Activated naive CD4-positive, alpha-beta T cell treated with anti-CD3 and anti-CD28 coated beads for 36 hours (primary cell): Measurements from ENCODE around the gene HOXC13. TPM values are rescaled to one million over a fixed set of nuclear protein-coding genes. Genes with fewer than 3 reads are reported as not detected.

ENCODE experiments used
- CTCF ChIA-PET: fragments of 350-600 bp; sonication (Branson Sonifier 250); formaldehyde crosslinking; loops from one replicate; lab custom pipeline; 2021; ENCODE audit warnings: antibody characterized with exemption; lab: Charles Lee
- DNase-seq: peaks from one replicate; pipeline ENCODE4 v3.0.0-alpha.2; 2020
- H3K27ac Mint-ChIP-seq: one replicate; pipeline ENCODE4 v1.8.0; 2021; ENCODE audit warnings: mild to moderate bottlenecking, mixed read lengths
- H3K27me3 Mint-ChIP-seq: one replicate; pipeline ENCODE4 v1.8.0; 2021; ENCODE audit warnings: low read depth, mixed read lengths
- H3K36me3 Mint-ChIP-seq: one replicate; pipeline ENCODE4 v1.8.0; 2021; ENCODE audit warnings: low read depth, mixed read lengths
- H3K4me1 Mint-ChIP-seq: one replicate; pipeline ENCODE4 v1.8.0; 2021; ENCODE audit warnings: low read depth, mixed read lengths
- H3K4me3 Mint-ChIP-seq: one replicate; pipeline ENCODE4 v1.8.0; 2021; ENCODE audit warnings: mild to moderate bottlenecking, moderate library complexity, mixed read lengths
- H3K9me3 Mint-ChIP-seq: one replicate; pipeline ENCODE4 v1.8.0; 2021; ENCODE audit warnings: mixed read lengths
- intact Hi-C: fragments of 100-400 bp; cut with micrococcal nuclease; formaldehyde crosslinking; loops from one replicate; pipeline ENCODE4 v1.15.1; 2023
- total RNA-seq, 2 experiments: library from RNA; stranded (reverse); gene quantifications; one replicate each; pipeline ENCODE4 v1.2.3, GENCODE V29; 2021

The HOXC13 gene
- total RNA-seq, 2 experiments from 2014 or later = not detected

- Mint-ChIP-seq H3K27me3 (peaks cover 78% of the 10 kb centered on the region), H3K4me1 (peaks cover 3% of the 10 kb centered on the region), H3K9me3 (no peaks in the 10 kb centered on the region), H3K36me3 (no peaks in the 10 kb centered on the region), H3K27ac (no peak overlapping the region), H3K4me3 (no peak overlapping the region)
- intact Hi-C loops = loop anchor here (10.0 kb wide), 1 partner anchor 248 kb away; no protein-coding TSS in a partner anchor
- CTCF ChIA-PET = no interaction called here
- no peak for DNase-seq
Observed at GRCh38 chr12:53942467-53942997, 3.9 kb downstream of the HOXC13 start.

GRCh38 chr12:53944209-53944608 lies 5.6 kb downstream of the HOXC13 start:
- intact Hi-C loops = loop anchor here (10.0 kb wide), 1 partner anchor 249 kb away; no protein-coding TSS in a partner anchor
- CTCF ChIA-PET = no interaction called here
- H3K27ac Mint-ChIP-seq = no peak overlapping the region
- H3K4me1 Mint-ChIP-seq = peaks cover 3% of the 10 kb centered on the region
- H3K4me3 Mint-ChIP-seq = no peak overlapping the region
- DNase-seq = no peak
- H3K9me3 Mint-ChIP-seq = no peaks in the 10 kb centered on the region
- no peaks in the 10 kb centered on the region for H3K36me3 Mint-ChIP-seq
- H3K27me3 Mint-ChIP-seq = peaks cover 81% of the 10 kb centered on the region

- CTCF ChIA-PET = no interaction called here
- no peak for DNase-seq
- Mint-ChIP-seq H3K9me3 (no peaks in the 10 kb centered on the region), H3K4me3 (no peak overlapping the region), H3K27ac (no peak overlapping the region), H3K27me3 (peaks cover 81% of the 10 kb centered on the region), H3K36me3 (no peaks in the 10 kb centered on the region), H3K4me1 (peaks cover 5% of the 10 kb centered on the region)
- intact Hi-C loops = loop anchor here (10.0 kb wide), 1 partner anchor 250 kb away; no protein-coding TSS in a partner anchor
Observed at GRCh38 chr12:53944907-53945847, 6.5 kb downstream of the HOXC13 start.

GRCh38 chr12:53947743-53948142 lies 9.1 kb downstream of the HOXC13 start:
- no peak for DNase-seq
- no peak overlapping the region for H3K27ac Mint-ChIP-seq

GRCh38 chr12:53948650-53949593 lies 10.3 kb downstream of the HOXC13 start:
- peaks cover 89% of the 10 kb centered on the region for H3K27me3 Mint-ChIP-seq
- no peaks in the 10 kb centered on the region for H3K36me3 Mint-ChIP-seq
- no peaks in the 10 kb centered on the region for H3K9me3 Mint-ChIP-seq
- CTCF ChIA-PET = no interaction called here
- no peak for DNase-seq
- intact Hi-C loops = loop anchor here (10.0 kb wide), 1 partner anchor 254 kb away; no protein-coding TSS in a partner anchor
- H3K4me1 Mint-ChIP-seq = peaks cover 21% of the 10 kb centered on the region
- no peak overlapping the region for H3K4me3 Mint-ChIP-seq
- H3K27ac Mint-ChIP-seq = no peak overlapping the region

More at GRCh38 chr12:53947743-53948142, 9.1 kb downstream of the HOXC13 start:
- intact Hi-C loops = loop anchor here (10.0 kb wide), 1 partner anchor 253 kb away; no protein-coding TSS in a partner anchor
- Mint-ChIP-seq H3K27me3 (peaks cover 87% of the 10 kb centered on the region), H3K36me3 (no peaks in the 10 kb centered on the region), H3K9me3 (no peaks in the 10 kb centered on the region), H3K4me3 (no peak overlapping the region), H3K4me1 (peaks cover 17% of the 10 kb centered on the region)
- CTCF ChIA-PET = no interaction called here

GRCh38 chr12:53949631-53950436 lies 11.2 kb downstream of the HOXC13 start:
- Mint-ChIP-seq H3K27ac (no peak overlapping the region), H3K4me1 (peaks cover 27% of the 10 kb centered on the region), H3K27me3 (peaks cover 87% of the 10 kb centered on the region), H3K36me3 (no peaks in the 10 kb centered on the region), H3K4me3 (no peak overlapping the region), H3K9me3 (no peaks in the 10 kb centered on the region)
- no peak for DNase-seq
- CTCF ChIA-PET = interaction anchor here (0.6 kb wide), 1 partner anchor 51 kb away, joined by 3 read pairs; no protein-coding TSS in a partner anchor
- intact Hi-C loops = loop anchor here (5.0 to 10.0 kb wide), 3 partner anchors 37 to 255 kb away; partner anchors contain the start of genes HOXC10 and HOXC4

GRCh38 chr12:53950437-53950773 lies 11.8 kb downstream of the HOXC13 start:
- Mint-ChIP-seq H3K4me1 (peaks cover 25% of the 10 kb centered on the region), H3K9me3 (no peaks in the 10 kb centered on the region), H3K27ac (no peak overlapping the region), H3K4me3 (no peak overlapping the region), H3K27me3 (peaks cover 83% of the 10 kb centered on the region), H3K36me3 (no peaks in the 10 kb centered on the region)
- intact Hi-C loops = loop anchor here (5.0 kb wide), 2 partner anchors 37 to 102 kb away; partner anchors contain the start of genes HOXC10 and HOXC4
- CTCF ChIA-PET = interaction anchor here (0.6 kb wide), 1 partner anchor 50 kb away, joined by 3 read pairs; no protein-coding TSS in a partner anchor
- DNase-seq = no peak

DNA sequence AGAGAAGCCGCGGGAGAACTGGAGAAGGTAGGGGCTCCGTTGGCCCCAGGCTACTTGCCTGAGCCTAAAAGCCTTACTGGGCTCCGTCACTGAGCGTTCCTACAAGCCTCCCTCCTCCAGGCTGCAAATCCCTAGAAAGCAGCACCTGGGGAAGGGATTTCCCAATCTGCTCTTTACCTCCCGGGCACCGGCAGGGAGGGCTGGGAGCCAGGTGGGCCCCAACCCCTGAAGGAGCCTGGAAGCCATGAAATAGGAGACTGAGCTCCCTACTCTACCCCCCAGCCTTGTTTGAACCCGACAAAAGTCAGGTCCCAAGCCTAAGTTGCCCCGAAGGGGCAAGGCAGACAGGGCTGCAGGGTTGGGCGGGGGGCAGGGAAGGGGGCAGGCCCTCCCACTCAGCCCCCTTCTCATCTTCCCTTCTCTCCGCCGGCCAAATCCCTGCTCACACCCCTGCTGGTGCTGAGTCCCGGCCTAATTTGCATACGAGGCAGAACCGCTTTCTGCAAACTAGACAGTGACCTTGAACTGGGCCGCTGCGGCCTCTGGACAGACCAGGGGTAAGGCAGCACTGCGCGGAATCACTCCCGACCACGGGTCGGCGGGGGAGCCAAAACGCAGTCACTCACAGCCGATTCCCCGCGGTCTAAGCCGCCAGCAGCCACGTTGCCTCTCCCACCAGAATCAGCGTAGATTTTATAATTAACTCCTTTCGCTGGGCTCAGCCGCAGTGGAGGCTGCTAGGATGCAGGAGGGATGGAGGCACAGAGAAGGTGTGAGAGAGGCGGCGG lies 12.4 kb downstream of the HOXC13 start:
- CTCF ChIA-PET = interaction anchor here (0.7 kb wide), 1 partner anchor 58 kb away, joined by 3 read pairs; the partner anchor contains the start of gene HOXC8
- Mint-ChIP-seq H3K27me3 (peaks cover 83% of the 10 kb centered on the region), H3K27ac (no peak overlapping the region), H3K4me3 (peak overlapping the region; percentile 21), H3K36me3 (no peaks in the 10 kb centered on the region), H3K9me3 (no peaks in the 10 kb centered on the region), H3K4me1 (peaks cover 28% of the 10 kb centered on the region)
- no peak for DNase-seq
- intact Hi-C loops = loop anchor here (5.0 kb wide), 2 partner anchors 36 to 101 kb away; partner anchors contain the start of genes HOXC10 and HOXC4

DNA sequence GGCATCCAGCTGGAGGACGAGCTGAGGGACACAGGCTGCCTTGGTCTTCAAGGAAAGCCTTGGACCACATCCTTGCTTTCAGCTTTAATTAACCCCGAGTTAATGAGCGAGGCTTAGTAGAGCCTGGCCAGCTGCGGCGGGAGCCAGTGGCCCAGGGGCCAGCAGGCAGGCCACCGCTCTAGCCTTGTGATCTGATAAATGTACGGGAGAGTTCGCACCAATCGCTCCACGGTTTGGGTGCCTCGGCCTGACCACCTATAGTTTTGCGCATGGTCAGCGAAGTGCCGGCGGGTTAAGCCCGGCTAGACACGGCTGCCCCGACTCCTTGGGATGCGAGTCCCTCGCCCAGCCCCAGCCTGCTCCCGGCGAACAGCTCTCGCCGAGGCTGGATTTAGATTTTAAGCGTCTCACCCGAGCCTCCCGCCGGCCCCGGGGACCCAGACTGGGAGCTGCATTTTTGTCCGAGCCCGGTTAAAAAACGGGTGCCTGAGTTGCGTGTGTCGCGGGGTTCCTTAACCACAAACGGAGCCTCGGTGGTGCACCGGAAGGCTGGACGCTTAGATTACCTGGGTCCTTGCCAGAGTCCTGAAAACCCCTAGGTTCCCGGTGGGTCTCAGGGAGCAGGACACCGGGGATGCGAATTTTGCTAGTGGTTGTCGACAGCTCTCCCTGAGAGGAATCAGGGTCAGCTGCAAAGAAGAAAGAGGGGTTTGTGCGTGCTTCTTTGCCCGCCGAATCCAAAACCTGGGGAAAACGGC lies 13.1 kb downstream of the HOXC13 start:
- intact Hi-C loops = loop anchor here (5.0 kb wide), 2 partner anchors 36 to 101 kb away; partner anchors contain the start of genes HOXC10 and HOXC4
- Mint-ChIP-seq H3K27ac (no peak overlapping the region), H3K4me3 (peak overlapping the region; percentile 21)

DNA sequence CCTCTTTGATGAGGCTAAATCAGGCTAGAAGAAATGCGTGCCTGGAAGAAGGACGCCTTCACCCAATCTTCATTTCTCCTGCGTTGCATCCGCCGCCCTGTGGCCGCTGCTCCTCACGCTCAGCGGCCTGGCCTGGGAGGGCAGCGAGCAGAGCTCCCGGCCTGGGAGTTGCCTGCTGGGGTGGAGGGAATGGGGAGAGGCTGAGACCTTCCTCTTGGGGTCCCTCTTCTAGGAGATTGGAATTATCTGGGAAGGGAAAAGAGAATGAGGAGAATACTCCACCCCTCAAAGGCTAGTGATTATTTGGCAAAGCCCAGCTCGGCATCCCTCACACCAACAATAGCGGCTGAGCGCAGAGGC lies 13.7 kb downstream of the HOXC13 start:
- CTCF ChIA-PET = interaction anchor here (0.6 kb wide), 1 partner anchor 1470 kb away, joined by 3 read pairs; no protein-coding TSS in a partner anchor
- peaks cover 87% of the 10 kb centered on the region for H3K27me3 Mint-ChIP-seq
- H3K36me3 Mint-ChIP-seq = no peaks in the 10 kb centered on the region
- H3K4me1 Mint-ChIP-seq = peaks cover 40% of the 10 kb centered on the region
- H3K4me3 Mint-ChIP-seq = no peak overlapping the region
- no peaks in the 10 kb centered on the region for H3K9me3 Mint-ChIP-seq
- intact Hi-C loops = loop anchor here (5.0 kb wide), 2 partner anchors 35 to 100 kb away; partner anchors contain the start of genes HOXC10 and HOXC4
- H3K27ac Mint-ChIP-seq = no peak overlapping the region
- no peak for DNase-seq

More for the DNA sequence above, 13.1 kb downstream of the HOXC13 start:
- CTCF ChIA-PET = interaction anchor here (0.7 kb wide), 1 partner anchor 57 kb away, joined by 3 read pairs; the partner anchor contains the start of gene HOXC8
- Mint-ChIP-seq H3K36me3 (no peaks in the 10 kb centered on the region), H3K4me1 (peaks cover 35% of the 10 kb centered on the region), H3K9me3 (no peaks in the 10 kb centered on the region), H3K27me3 (peaks cover 83% of the 10 kb centered on the region)
- DNase-seq = no peak
